Breast epithelium (tissue), 4 donors: ENCODE data around the gene POGK. TPM values are rescaled to one million over a fixed set of nuclear protein-coding genes. Genes with fewer than 3 reads are reported as not detected.

Experiments
- DNase-seq, 2 donors: peaks; one replicate each; pipeline ENCODE4 v3.0.0-alpha.2; 2019; ENCODE audit warnings: low spot score in 2 of 2
- H3K27ac ChIP-seq, 2 donors: fragments of 200-600 bp; sonication (generic) in 1 of 2; one replicate each; pipeline ENCODE4 v1.5.1; 2016 to 2019; ENCODE audit warnings: mild to moderate bottlenecking in 1 of 2
- H3K27me3 ChIP-seq, 2 donors: fragments of 200-600 bp; sonication (generic) in 1 of 2; one replicate each; pipeline versions ENCODE4 v1.5.1 to v1.6.0; 2017 to 2019; ENCODE audit warnings: control low read depth in 1 of 2, mild to moderate bottlenecking in 1 of 2
- H3K36me3 ChIP-seq: fragments of 200-600 bp; one replicate; pipeline ENCODE4 v1.5.1; 2019
- H3K4me1 ChIP-seq, 2 donors: fragments of 200-600 bp; sonication (generic); one replicate each; pipeline ENCODE4 v1.5.1; 2016 to 2019; ENCODE audit warnings: control low read depth in 1 of 2
- H3K4me3 ChIP-seq, 3 donors: fragments of 200-600 bp; sonication (generic); 1 replicate in 2 of 3; 2 replicates in 1 of 3; pipeline ENCODE4 v1.5.1; 2016 to 2019; ENCODE audit warnings: mild to moderate bottlenecking in 3 of 3, moderate library complexity in 2 of 3
- H3K9me3 ChIP-seq, 2 donors: fragments of 200-600 bp; sonication (generic) in 1 of 2; one replicate each; pipeline ENCODE4 v1.5.1; 2016 to 2019; ENCODE audit warnings: control low read depth in 1 of 2
- CTCF ChIP-seq, 3 donors: fragments of 450-650 bp; IDR thresholded peaks; one replicate each; pipeline ENCODE4 v1.5.1; 2016 to 2017; ENCODE audit warnings: antibody characterized with exemption in 3 of 3, mild to moderate bottlenecking in 3 of 3, moderate library complexity in 3 of 3
- POLR2A ChIP-seq: fragments of 450-650 bp; IDR thresholded peaks from one replicate; pipeline ENCODE4 v1.6.1; 2016; ENCODE audit warnings: antibody characterized with exemption, mild to moderate bottlenecking, moderate library complexity
- POLR2AphosphoS5 ChIP-seq, 3 donors: sonication (generic); formaldehyde crosslinking; IDR thresholded peaks; one replicate each; pipeline ENCODE4 v1.6.1; 2017; ENCODE audit warnings: antibody characterized with exemption in 3 of 3
- intact Hi-C: fragments of 100-400 bp; cut with DNase I; formaldehyde crosslinking; loops from one replicate; pipeline ENCODE4 v1.15.1; 2023; ENCODE audit warnings: low total_unique reads
- total RNA-seq, 3 donors: library from RNA; depleted of rRNA; stranded (reverse); fragments of >200 nt; gene quantifications; one replicate each; pipeline ENCODE4 v1.1.0, GENCODE V29; 2016

The POGK gene
- total RNA-seq, 3 donors from 2014 or later, result 29.5 to 42.9 (median 29.8) TPM

DNA sequence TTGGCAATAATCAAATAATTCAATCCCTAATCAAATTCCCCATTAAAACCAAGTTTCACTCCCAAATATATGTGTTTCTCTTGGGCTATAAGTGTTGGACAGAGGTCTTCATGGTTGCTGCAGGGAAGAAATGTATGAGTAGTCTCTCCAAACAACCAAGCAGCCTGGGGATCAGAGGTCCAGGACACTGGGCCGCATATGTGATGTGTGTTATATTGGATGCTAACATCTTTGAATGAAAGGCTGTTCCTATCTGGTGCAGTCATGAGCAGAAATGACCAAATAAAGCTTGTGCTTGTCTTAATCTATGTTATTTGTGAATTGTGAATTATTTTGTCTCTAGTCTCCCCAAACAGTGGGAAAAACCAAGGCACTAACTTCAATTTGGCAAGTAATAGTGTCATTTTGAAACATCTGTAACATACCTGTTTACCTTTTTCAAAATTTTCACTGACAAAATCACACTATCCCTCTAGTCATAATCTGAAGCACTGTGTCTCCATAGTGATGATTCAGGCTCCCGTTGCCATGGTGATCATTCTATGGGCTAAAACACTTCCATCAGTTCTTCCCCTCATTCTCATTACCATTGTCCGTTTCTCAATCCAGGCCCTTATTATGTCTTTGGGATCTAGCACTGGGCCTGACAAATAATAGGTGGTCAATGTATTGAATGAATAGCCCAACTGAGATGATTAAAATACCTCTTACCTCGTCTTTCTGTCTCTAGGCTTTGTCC is 49.3 kb downstream of the POGK start:
- Histone ChIP-seq H3K9me3 (no peaks in the 10 kb centered on the region), H3K27ac (no peak overlapping the region), H3K4me3 (no peak overlapping the region), H3K27me3 (peaks cover 0 to 12% of the 10 kb centered on the region in 2 donors), H3K4me1 (peaks cover 0 to 4% of the 10 kb centered on the region in 2 donors), H3K36me3 (no peaks in the 10 kb centered on the region)
- no peak for DNase-seq
- intact Hi-C loops, result no loop called here
- TF ChIP-seq CTCF (IDR thresholded peaks at IDR 0.05), result no peak
- no peak for TF ChIP-seq POLR2A
- TF ChIP-seq POLR2AphosphoS5 (IDR thresholded peaks at IDR 0.05), result no peak

DNA sequence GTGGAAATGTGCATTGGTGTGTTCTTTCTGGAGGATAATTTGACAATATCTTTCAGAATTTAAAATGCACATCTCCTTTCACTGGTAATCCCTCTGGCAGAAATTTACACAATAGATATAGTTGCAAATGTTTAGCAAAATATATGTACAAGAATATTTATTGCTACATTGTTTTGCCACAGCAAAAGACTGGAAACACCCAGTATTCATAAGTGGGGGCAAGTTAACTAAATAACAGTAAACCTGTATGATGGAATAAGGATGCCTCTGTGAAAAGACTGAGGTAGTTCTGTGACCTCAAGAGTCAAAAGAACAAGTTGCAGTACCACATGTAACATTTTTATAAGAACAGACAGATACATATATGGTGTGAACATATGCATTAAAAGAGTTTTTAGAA is 50.5 kb downstream of the POGK start:
- no peak for DNase-seq
- intact Hi-C loops, result no loop called here

GRCh38 chr1:166895766-166896165 is 56.5 kb downstream of the POGK start:
- no peak overlapping the region for H3K4me3 ChIP-seq
- DNase-seq, result no peak
- H3K36me3 ChIP-seq, result no peaks in the 10 kb centered on the region
- no peaks in the 10 kb centered on the region for H3K9me3 ChIP-seq
- no peak overlapping the region for H3K27ac ChIP-seq
- intact Hi-C loops, result no loop called here
- no peaks in the 10 kb centered on the region for H3K4me1 ChIP-seq
- TF ChIP-seq POLR2A, result no peak
- no peak for TF ChIP-seq CTCF (IDR thresholded peaks at IDR 0.05)
- TF ChIP-seq POLR2AphosphoS5 (IDR thresholded peaks at IDR 0.05), result no peak
- no peaks in the 10 kb centered on the region for H3K27me3 ChIP-seq

More for the DNA sequence above, 50.5 kb downstream of the POGK start:
- Histone ChIP-seq H3K4me1 (no peaks in the 10 kb centered on the region), H3K4me3 (no peak overlapping the region), H3K9me3 (no peaks in the 10 kb centered on the region), H3K36me3 (no peaks in the 10 kb centered on the region), H3K27me3 (peaks cover 0 to 4% of the 10 kb centered on the region in 2 donors), H3K27ac (no peak overlapping the region)
- TF ChIP-seq POLR2A (no peak), CTCF (IDR thresholded peaks at IDR 0.05) (no peak), POLR2AphosphoS5 (IDR thresholded peaks at IDR 0.05) (no peak)

DNA sequence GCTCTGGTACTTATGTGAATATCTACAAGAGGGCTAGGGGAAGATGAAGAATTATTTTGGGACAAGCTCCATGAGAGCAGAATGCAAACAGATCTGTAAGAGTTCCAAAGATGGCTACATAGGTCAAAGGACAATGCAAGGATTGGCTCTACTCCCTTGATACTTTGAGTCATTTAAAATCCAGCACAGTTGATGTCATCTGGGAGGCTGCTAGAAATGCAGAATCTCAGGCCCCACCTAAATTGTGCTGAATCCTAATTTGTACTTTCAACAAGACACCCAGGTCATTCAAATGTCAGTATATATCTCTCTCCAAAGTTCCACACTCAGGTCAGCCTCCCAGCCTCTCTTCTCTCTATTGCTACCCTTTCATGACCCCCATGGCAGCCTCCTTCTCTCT is 60.5 kb downstream of the POGK start:
- Histone ChIP-seq H3K4me3 (no peak overlapping the region), H3K9me3 (no peaks in the 10 kb centered on the region), H3K27ac (no peak overlapping the region), H3K36me3 (no peaks in the 10 kb centered on the region), H3K27me3 (no peaks in the 10 kb centered on the region), H3K4me1 (no peaks in the 10 kb centered on the region)
- TF ChIP-seq POLR2A (no peak), POLR2AphosphoS5 (IDR thresholded peaks at IDR 0.05) (no peak)
- intact Hi-C loops, result no loop called here
- no peak for DNase-seq

- no peak overlapping the region for H3K27ac ChIP-seq
- H3K4me1 ChIP-seq, result no peaks in the 10 kb centered on the region
- TF ChIP-seq POLR2A, result no peak
- no peak for TF ChIP-seq CTCF (IDR thresholded peaks at IDR 0.05)
- no peak for TF ChIP-seq POLR2AphosphoS5 (IDR thresholded peaks at IDR 0.05)
- DNase-seq, result no peak
- no peak overlapping the region for H3K4me3 ChIP-seq
- intact Hi-C loops, result no loop called here
- no peaks in the 10 kb centered on the region for H3K27me3 ChIP-seq
- no peaks in the 10 kb centered on the region for H3K36me3 ChIP-seq
- no peaks in the 10 kb centered on the region for H3K9me3 ChIP-seq
Measured at GRCh38 chr1:166900987-166901386, 61.7 kb downstream of the POGK start.
